ENCODE results near the gene NSRP1. TPM values are rescaled to one million over a fixed set of nuclear protein-coding genes. Genes with fewer than 3 reads are reported as not detected.
A peak's percentile ranks its signal among the peaks of the same experiment; 100 is the strongest.

Gene NSRP1
- total RNA-seq, 1 donor from 2014 or later = 20.2 TPM

DNA sequence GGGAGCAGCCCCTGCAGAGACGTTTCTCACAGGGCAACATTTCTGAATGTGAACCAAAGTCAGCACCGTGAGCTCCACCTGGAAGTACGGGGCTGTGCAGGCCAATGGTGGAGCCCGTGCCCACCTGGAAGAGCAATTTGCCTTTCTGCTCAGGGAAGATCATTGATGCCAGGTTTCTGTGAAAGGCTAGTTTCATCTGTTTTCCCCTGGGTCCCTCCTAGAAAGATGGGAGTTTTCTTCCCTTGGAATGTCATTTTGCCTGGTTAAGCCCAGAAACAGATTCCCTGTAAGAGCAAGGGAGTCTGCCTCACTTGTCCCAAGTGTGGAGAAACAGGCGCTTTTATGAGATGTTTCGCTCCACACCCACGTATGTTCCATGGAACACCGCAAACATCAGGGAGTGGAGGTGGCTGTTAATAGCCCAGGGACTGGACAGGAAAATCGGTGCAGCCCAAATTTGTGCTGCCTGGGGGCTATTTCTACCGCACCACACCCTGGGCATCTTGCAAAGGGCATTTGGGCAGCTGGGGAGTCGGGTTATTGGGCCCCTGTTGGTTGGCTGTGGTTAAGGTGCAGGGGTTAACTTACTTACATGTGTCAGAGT is 116.3 kb downstream of the NSRP1 start:
- H3K27me3 Mint-ChIP-seq (ENCODE audit: unreplicated experiment) = peaks cover 16% of the 10 kb centered on the region
- DNase-seq (ENCODE audit: low spot score) = no peak
- H3K27ac Mint-ChIP-seq (ENCODE audit: unreplicated experiment) = no peak overlapping the region
- no peaks in the 10 kb centered on the region for H3K9me3 Mint-ChIP-seq (ENCODE audit: unreplicated experiment)
- TF ChIP-seq, protein P1, sequence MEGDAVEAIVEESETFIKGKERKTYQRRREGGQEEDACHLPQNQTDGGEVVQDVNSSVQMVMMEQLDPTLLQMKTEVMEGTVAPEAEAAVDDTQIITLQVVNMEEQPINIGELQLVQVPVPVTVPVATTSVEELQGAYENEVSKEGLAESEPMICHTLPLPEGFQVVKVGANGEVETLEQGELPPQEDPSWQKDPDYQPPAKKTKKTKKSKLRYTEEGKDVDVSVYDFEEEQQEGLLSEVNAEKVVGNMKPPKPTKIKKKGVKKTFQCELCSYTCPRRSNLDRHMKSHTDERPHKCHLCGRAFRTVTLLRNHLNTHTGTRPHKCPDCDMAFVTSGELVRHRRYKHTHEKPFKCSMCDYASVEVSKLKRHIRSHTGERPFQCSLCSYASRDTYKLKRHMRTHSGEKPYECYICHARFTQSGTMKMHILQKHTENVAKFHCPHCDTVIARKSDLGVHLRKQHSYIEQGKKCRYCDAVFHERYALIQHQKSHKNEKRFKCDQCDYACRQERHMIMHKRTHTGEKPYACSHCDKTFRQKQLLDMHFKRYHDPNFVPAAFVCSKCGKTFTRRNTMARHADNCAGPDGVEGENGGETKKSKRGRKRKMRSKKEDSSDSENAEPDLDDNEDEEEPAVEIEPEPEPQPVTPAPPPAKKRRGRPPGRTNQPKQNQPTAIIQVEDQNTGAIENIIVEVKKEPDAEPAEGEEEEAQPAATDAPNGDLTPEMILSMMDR (IDR thresholded peaks at IDR 0.05; ENCODE audit: unreplicated experiment) = no peak
- H3K4me1 Mint-ChIP-seq (ENCODE audit: unreplicated experiment) = peaks cover 20% of the 10 kb centered on the region
- H3K36me3 Mint-ChIP-seq (ENCODE audit: low read depth, unreplicated experiment) = no peaks in the 10 kb centered on the region
- no peak overlapping the region for H3K4me3 Mint-ChIP-seq (ENCODE audit: unreplicated experiment)

GRCh38 chr17:30234296-30234695 is 117.7 kb downstream of the NSRP1 start:
- no peaks in the 10 kb centered on the region for H3K9me3 Mint-ChIP-seq (ENCODE audit: unreplicated experiment)
- TF ChIP-seq, protein P1 (IDR thresholded peaks at IDR 0.05; ENCODE audit: unreplicated experiment) = no peak
- DNase-seq (ENCODE audit: low spot score) = no peak
- H3K4me3 Mint-ChIP-seq (ENCODE audit: unreplicated experiment) = no peak overlapping the region
- no peak overlapping the region for H3K27ac Mint-ChIP-seq (ENCODE audit: unreplicated experiment)
- peaks cover 21% of the 10 kb centered on the region for H3K4me1 Mint-ChIP-seq (ENCODE audit: unreplicated experiment)
- H3K27me3 Mint-ChIP-seq (ENCODE audit: unreplicated experiment) = peaks cover 18% of the 10 kb centered on the region
- no peaks in the 10 kb centered on the region for H3K36me3 Mint-ChIP-seq (ENCODE audit: low read depth, unreplicated experiment)

- peaks cover 23% of the 10 kb centered on the region for H3K27me3 Mint-ChIP-seq (ENCODE audit: unreplicated experiment)
- H3K9me3 Mint-ChIP-seq (ENCODE audit: unreplicated experiment) = no peaks in the 10 kb centered on the region
- H3K4me1 Mint-ChIP-seq (ENCODE audit: unreplicated experiment) = peaks cover 21% of the 10 kb centered on the region
- peak overlapping the region; percentile 57 for H3K4me3 Mint-ChIP-seq (ENCODE audit: unreplicated experiment)
- TF ChIP-seq, protein P1 (IDR thresholded peaks at IDR 0.05; ENCODE audit: unreplicated experiment) = no peak
- DNase-seq (ENCODE audit: low spot score) = no peak
- H3K36me3 Mint-ChIP-seq (ENCODE audit: low read depth, unreplicated experiment) = peaks cover 4% of the 10 kb centered on the region
- no peak overlapping the region for H3K27ac Mint-ChIP-seq (ENCODE audit: unreplicated experiment)
Observed at GRCh38 chr17:30234964-30235363, 118.3 kb downstream of the NSRP1 start.

GRCh38 chr17:30235386-30236296 is 119.0 kb downstream of the NSRP1 start, which contains the start of gene SLC6A4:
TSS of gene SLC6A4 (minus strand) at chr17:30235697. CDS start at chr17:30221958, 13,739 bp downstream.
- H3K4me3 Mint-ChIP-seq (ENCODE audit: unreplicated experiment) = peak within 1 kb of the TSS; percentile 57
- H3K4me1 Mint-ChIP-seq (ENCODE audit: unreplicated experiment) = peaks cover 17% of the 10 kb centered on the region
- H3K36me3 Mint-ChIP-seq (ENCODE audit: low read depth, unreplicated experiment) = peaks cover 8% of the 10 kb centered on the region
- no peak for DNase-seq (ENCODE audit: low spot score)
- H3K9me3 Mint-ChIP-seq (ENCODE audit: unreplicated experiment) = no peaks in the 10 kb centered on the region
- no peak within 1 kb of the TSS for H3K27ac Mint-ChIP-seq (ENCODE audit: unreplicated experiment)
- H3K27me3 Mint-ChIP-seq (ENCODE audit: unreplicated experiment) = peaks cover 24% of the 10 kb centered on the region
- TF ChIP-seq, protein P1 (IDR thresholded peaks at IDR 0.05; ENCODE audit: unreplicated experiment) = no peak

Small RNAs within 50 kb of the gene (microRNA-seq; reads per million reads assigned to microRNA genes)
- gene MIR423 (ENCODE audit: unreplicated experiment) = not detected

Other genes starting within 250 kb of the NSRP1 start
- gene SSH2, start 186.6 kb upstream of the NSRP1 start, total RNA-seq (ENCODE audit: unreplicated experiment) = 81.2 TPM
- 0.26 TPM for gene EFCAB5, start 175.2 kb upstream of the NSRP1 start, total RNA-seq (ENCODE audit: unreplicated experiment)
- 1.0 TPM for gene SLC6A4, start 118.9 kb downstream of the NSRP1 start, total RNA-seq (ENCODE audit: unreplicated experiment)
- gene BLMH, start 175.1 kb downstream of the NSRP1 start, total RNA-seq (ENCODE audit: unreplicated experiment) = 150 TPM
- gene TMIGD1, start 217.2 kb downstream of the NSRP1 start, total RNA-seq (ENCODE audit: unreplicated experiment) = not detected